ENCODE data around the gene FOSB. TPM values are rescaled to one million over a fixed set of nuclear protein-coding genes. Genes with fewer than 3 reads are reported as not detected.

The FOSB gene
- total RNA-seq (2021) (1.0 and 1.9 TPM in 2 replicates), Bru-seq, nascent RNA (percentile 36 among the genes with signal in this experiment), BruChase-seq, experiment 1, labeled RNA remaining after a 2-hour chase (percentile 65 among the genes with signal in this experiment), BruChase-seq, experiment 2, labeled RNA remaining after a 6-hour chase (percentile 43 among the genes with signal in this experiment)
- long read RNA-seq, partial matches to known transcripts: 0 of 3 reads
- long read RNA-seq, other reads (novel, unspliced or antisense): 3 of 3 reads

- intact Hi-C loops (cut with micrococcal nuclease; ENCODE audit: unreplicated experiment): no loop called here
- no TSS peak for BruUV-seq (replicated peaks)
- CTCF ChIA-PET: interaction anchor here (0.6 to 1.9 kb wide), 5 partner anchors 11 to 67 kb away, joined by 3 to 10 read pairs (median 5); no protein-coding TSS in a partner anchor
- peak within 1 kb of the TSS; percentile 91 for H3K27ac ChIP-seq (ENCODE audit: low read depth, low read length, poor library complexity, severe bottlenecking)
- H3K9me3 ChIP-seq (ENCODE audit: low read depth, low read length, poor library complexity, severe bottlenecking): no peaks in the 10 kb centered on the region
- POLR2A ChIA-PET (ENCODE audit: low non-redundant PET): interaction anchor here (0.6 to 2.3 kb wide), 6 partner anchors 11 to 317 kb away, joined by 3 to 5 read pairs (median 4); no protein-coding TSS in a partner anchor
- TF ChIP-seq CTCF (conservative IDR thresholded peaks at IDR 0.05; ENCODE audit: low read depth, low read length): peak; percentile 35; the same call in 1 of the 2 replicates
- no peak for TF ChIP-seq EZH2 (IDR thresholded peaks at IDR 0.05; ENCODE audit: borderline replicate concordance, low read depth, low read length, poor library complexity, severe bottlenecking)
- no peaks in the 10 kb centered on the region for H3K27me3 ChIP-seq (replicated peaks; ENCODE audit: insufficient read depth, low read depth, low read length, poor library complexity)
- peak within 1 kb of the TSS; percentile 63 for H3K4me3 ChIP-seq (ENCODE audit: low read depth, low read length, poor library complexity, severe bottlenecking)
- peak; percentile 96 for DNase-seq (ENCODE audit: low spot score)
- no peaks in the 10 kb centered on the region for H3K4me1 ChIP-seq (ENCODE audit: insufficient read depth, low read length, poor library complexity, severe bottlenecking)
- no peaks in the 10 kb centered on the region for H3K36me3 ChIP-seq (ENCODE audit: insufficient read depth, low read length, poor library complexity, severe bottlenecking)
Measured at GRCh38 chr19:45467456-45468158, at the start of gene FOSB. TSS of gene FOSB (plus strand) at chr19:45467996. CDS start at chr19:45468587, 591 bp downstream.

GRCh38 chr19:45418802-45419201, 49.0 kb upstream of the FOSB start:
- TF ChIP-seq EZH2 (IDR thresholded peaks at IDR 0.05; ENCODE audit: borderline replicate concordance, low read depth, low read length, poor library complexity, severe bottlenecking) (no peak), CTCF (conservative IDR thresholded peaks at IDR 0.05; ENCODE audit: low read depth, low read length) (no peak)
- H3K4me1 ChIP-seq (ENCODE audit: insufficient read depth, low read length, poor library complexity, severe bottlenecking): peaks cover 7% of the 10 kb centered on the region
- H3K27me3 ChIP-seq (replicated peaks; ENCODE audit: insufficient read depth, low read depth, low read length, poor library complexity): no peaks in the 10 kb centered on the region
- no TSS peak for BruUV-seq (replicated peaks)
- no peak for DNase-seq (ENCODE audit: low spot score)
- CTCF ChIA-PET: no interaction called here
- POLR2A ChIA-PET (ENCODE audit: low non-redundant PET): no interaction called here
- H3K4me3 ChIP-seq (ENCODE audit: low read depth, low read length, poor library complexity, severe bottlenecking): no peak overlapping the region
- intact Hi-C loops (cut with micrococcal nuclease; ENCODE audit: unreplicated experiment): no loop called here
- no peak overlapping the region for H3K27ac ChIP-seq (ENCODE audit: low read depth, low read length, poor library complexity, severe bottlenecking)
- H3K9me3 ChIP-seq (ENCODE audit: low read depth, low read length, poor library complexity, severe bottlenecking): no peaks in the 10 kb centered on the region
- H3K36me3 ChIP-seq (ENCODE audit: insufficient read depth, low read length, poor library complexity, severe bottlenecking): peaks cover 48% of the 10 kb centered on the region

- DNase-seq (ENCODE audit: low spot score): no peak
- Histone ChIP-seq H3K36me3 (ENCODE audit: insufficient read depth, low read length, poor library complexity, severe bottlenecking) (peaks cover 42% of the 10 kb centered on the region), H3K4me1 (ENCODE audit: insufficient read depth, low read length, poor library complexity, severe bottlenecking) (peaks cover 7% of the 10 kb centered on the region), H3K27me3 (replicated peaks; ENCODE audit: insufficient read depth, low read depth, low read length, poor library complexity) (no peaks in the 10 kb centered on the region), H3K9me3 (ENCODE audit: low read depth, low read length, poor library complexity, severe bottlenecking) (no peaks in the 10 kb centered on the region), H3K27ac (ENCODE audit: low read depth, low read length, poor library complexity, severe bottlenecking) (no peak overlapping the region), H3K4me3 (ENCODE audit: low read depth, low read length, poor library complexity, severe bottlenecking) (no peak overlapping the region)
- ChIA-PET CTCF (no interaction called here), POLR2A (ENCODE audit: low non-redundant PET) (no interaction called here)
- no TSS peak for BruUV-seq (replicated peaks)
- intact Hi-C loops (cut with micrococcal nuclease; ENCODE audit: unreplicated experiment): no loop called here
- TF ChIP-seq EZH2 (IDR thresholded peaks at IDR 0.05; ENCODE audit: borderline replicate concordance, low read depth, low read length, poor library complexity, severe bottlenecking) (no peak), CTCF (conservative IDR thresholded peaks at IDR 0.05; ENCODE audit: low read depth, low read length) (no peak)
Measured at GRCh38 chr19:45419396-45419795, 48.4 kb upstream of the FOSB start.

Measured in A673 (cell line).